K562 (cell line): Measurements from ENCODE around the gene NKAIN4. TPM values are rescaled to one million over a fixed set of nuclear protein-coding genes. Genes with fewer than 3 reads are reported as not detected.

ENCODE experiments used
- ATAC-seq: fragments of 200-7000 bp; cut with Tn5 transposase; 3 replicates; pipeline ENCODE4 v1.9.1; 2020; ENCODE audit warnings: moderate library complexity
- BruUV-seq: library from RNA; stranded (reverse); fragments of 400-500 nt; replicated peaks from 2 replicates; lab custom pipeline; 2021; lab: Mats Ljungman, UMichigan
- CTCF ChIA-PET: fragments of 300-600 bp; formaldehyde crosslinking; extraction: SDS; loops from one replicate; lab custom pipeline; 2021; ENCODE audit warnings: low intra/inter-chr PET ratio; lab: Yijun Ruan, JAX
- POLR2A ChIA-PET: fragments of 300-600, 350-650 bp; sonication (Branson Sonifier 250); formaldehyde crosslinking; extraction: SDS; loops from one replicate; lab custom pipeline; 2021; ENCODE audit warnings: antibody characterized with exemption, inconsistent platforms; lab: Yijun Ruan, JAX
- DNase-seq, 4 experiments: peaks; one replicate each; pipeline versions ENCODE4 v3.0.0 to v3.0.0-alpha.2; 2011 to 2018; ENCODE audit warnings: low spot score in 3 of 4, mixed read lengths in 3 of 4; ENCODE audit errors: extremely low read depth in 1 of 4
- FAIRE-seq: peaks from 2 replicates; lab custom pipeline; 2011; peaks lifted over from hg19 to GRCh38; lab: Jason Lieb, UNC
- H2AFZ ChIP-seq: 2 replicates; pipeline ENCODE4 v1.6.0; 2011; ENCODE audit warnings: low read depth, low read length, control low read depth, inconsistent platforms
- H3K27ac ChIP-seq: fragments of 200-600 bp; 3 replicates; pipeline ENCODE4 v1.8.0; 2011; ENCODE audit warnings: low read depth, mild to moderate bottlenecking, control low read depth, inconsistent platforms, low read length, moderate library complexity, mixed read lengths; ENCODE audit errors: extremely low read depth
- H3K27me3 ChIP-seq, 2 experiments: fragments of 300-600 bp in 1 of 2; 2 replicates in 1 of 2; 3 replicates in 1 of 2; pipeline versions ENCODE4 v1.6.0 to v1.8.0; 2011; ENCODE audit warnings: inconsistent platforms in 2 of 2, low read length in 2 of 2, mild to moderate bottlenecking in 1 of 2, mixed read lengths in 1 of 2, moderate library complexity in 1 of 2; ENCODE audit not compliant: control insufficient read depth in 2 of 2, insufficient read depth in 2 of 2
- H3K36me3 ChIP-seq: fragments of 300-600 bp; 3 replicates; pipeline ENCODE4 v1.8.0; 2011; ENCODE audit warnings: mild to moderate bottlenecking, low read length, inconsistent platforms; ENCODE audit not compliant: control insufficient read depth, insufficient read depth
- H3K4me1 ChIP-seq, 2 experiments: fragments of 200-600 bp in 1 of 2; replicated peaks in 1 of 2; 2 replicates in 1 of 2; 3 replicates in 1 of 2; pipeline versions ENCODE4 v1.5.1 to v1.8.0; 2011; ENCODE audit warnings: inconsistent platforms in 2 of 2, low read length in 2 of 2, mild to moderate bottlenecking in 1 of 2, mixed read lengths in 1 of 2, moderate library complexity in 1 of 2; ENCODE audit not compliant: control insufficient read depth in 2 of 2, insufficient read depth in 2 of 2
- H3K4me2 ChIP-seq: 2 replicates; pipeline ENCODE4 v1.6.1; 2011; ENCODE audit warnings: low read length, control low read depth, inconsistent platforms, mixed read lengths; ENCODE audit not compliant: insufficient read depth
- H3K4me3 ChIP-seq: fragments of 200-600 bp; sonication (generic), shearing (Covaris generic); 2 replicates; pipeline ENCODE4 v1.5.1; 2016; ENCODE audit warnings: control low read depth, inconsistent platforms
- H3K79me2 ChIP-seq: fragments of 200-600 bp; 3 replicates; pipeline ENCODE4 v1.8.0; 2011; ENCODE audit warnings: low read length, inconsistent platforms; ENCODE audit not compliant: control insufficient read depth, insufficient read depth
- H3K9ac ChIP-seq, 2 experiments: 2 replicates each; pipeline versions ENCODE4 v1.6.0 to v1.6.1; 2011; ENCODE audit warnings: low read depth in 2 of 2, low read length in 2 of 2, control low read depth in 1 of 2, inconsistent platforms in 1 of 2, mild to moderate bottlenecking in 1 of 2, mixed read lengths in 1 of 2; ENCODE audit not compliant: insufficient read depth in 1 of 2
- H3K9me1 ChIP-seq: one replicate; pipeline ENCODE4 v1.6.0; 2011; ENCODE audit warnings: inconsistent platforms, mild to moderate bottlenecking, low read length, moderate library complexity; ENCODE audit not compliant: control insufficient read depth, insufficient read depth
- H3K9me3 ChIP-seq: replicated peaks from 2 replicates; pipeline ENCODE4 v1.5.1; 2011; ENCODE audit warnings: low read depth, low read length, inconsistent platforms; ENCODE audit not compliant: control insufficient read depth, insufficient read depth
- H4K20me1 ChIP-seq: replicated peaks from 2 replicates; pipeline ENCODE4 v1.6.1; 2011; ENCODE audit warnings: low read length, inconsistent platforms, mixed read lengths; ENCODE audit not compliant: control insufficient read depth, insufficient read depth
- BRD4 ChIP-seq: fragments of 200-600 bp; sonication (generic); IDR thresholded peaks from 2 replicates; pipeline ENCODE4 v1.6.1; 2017; ENCODE audit warnings: inconsistent platforms
- CEBPB ChIP-seq: fragments of 450-650 bp; IDR thresholded peaks from 2 replicates; pipeline ENCODE4 v1.6.1; 2016; ENCODE audit warnings: missing genetic modification characterization, missing compliant biosample characterization
- CHCHD3 ChIP-seq: fragments of 250-450 bp; sonication (Bioruptor Pico); IDR thresholded peaks from 2 replicates; pipeline ENCODE4 v2.1.2; 2022; ENCODE audit warnings: mild to moderate bottlenecking
- CREM ChIP-seq: IDR thresholded peaks from 2 replicates; pipeline ENCODE4 v1.6.1; 2014; ENCODE audit warnings: antibody characterized with exemption, low read depth
- FOXK2 ChIP-seq, 2 experiments: fragments of 450-650 bp; IDR thresholded peaks in 1 of 2; conservative IDR thresholded peaks in 1 of 2; 2 replicates each; pipeline ENCODE4 v1.6.1; 2016; ENCODE audit warnings: low read depth in 2 of 2, mild to moderate bottlenecking in 1 of 2
- GABPB1 ChIP-seq: sonication (generic); formaldehyde crosslinking; IDR thresholded peaks from 2 replicates; pipeline ENCODE4 v1.8.0; 2022; ENCODE audit warnings: mild to moderate bottlenecking, missing genetic modification reagents
- KDM4B ChIP-seq, 2 experiments: fragments of 450-650 bp in 1 of 2; sonication (generic) in 1 of 2; IDR thresholded peaks; 2 replicates each; pipeline ENCODE4 v1.6.1; 2016 to 2017; ENCODE audit warnings: borderline replicate concordance in 2 of 2, antibody characterized with exemption in 1 of 2, low read depth in 1 of 2, mild to moderate bottlenecking in 1 of 2
- MIER1 ChIP-seq: fragments of 450-650 bp; IDR thresholded peaks from 2 replicates; pipeline ENCODE4 v1.6.1; 2016; ENCODE audit warnings: antibody characterized with exemption, mild to moderate bottlenecking, low read depth
- POLR2A ChIP-seq: fragments of 450-650 bp; conservative IDR thresholded peaks from 2 replicates; pipeline ENCODE4 v1.6.1; 2016
- POLR2G ChIP-seq: fragments of 200-400 bp; formaldehyde crosslinking; IDR thresholded peaks from 2 replicates; pipeline ENCODE4 v1.6.1; 2017; ENCODE audit warnings: low read depth, mild to moderate bottlenecking, antibody characterized with exemption, low read length, moderate library complexity
- POLR2H ChIP-seq: IDR thresholded peaks from 2 replicates; pipeline ENCODE4 v1.6.1; 2016; ENCODE audit warnings: missing genetic modification characterization, low read depth, mild to moderate bottlenecking, control low read depth, missing compliant biosample characterization, moderate library complexity
- PRMT5 ChIP-seq: sonication (generic); formaldehyde crosslinking; IDR thresholded peaks from 2 replicates; pipeline ENCODE4 v1.5.0; 2020; ENCODE audit warnings: missing genetic modification reagents
- RAD21 ChIP-seq, 2 experiments: fragments of 250-450 bp in 1 of 2; fragments of 450-650 bp in 1 of 2; sonication (Bioruptor Pico) in 1 of 2; formaldehyde crosslinking in 1 of 2; IDR thresholded peaks in 1 of 2; conservative IDR thresholded peaks in 1 of 2; 2 replicates each; pipeline versions ENCODE4 v1.4.0 to v1.8.0; 2020 to 2022; ENCODE audit warnings: mild to moderate bottlenecking in 2 of 2, moderate library complexity in 1 of 2
- SMARCE1 ChIP-seq: fragments of 450-650 bp; IDR thresholded peaks from 2 replicates; pipeline ENCODE4 v1.7.1; 2016; ENCODE audit warnings: mild to moderate bottlenecking
- SNIP1 ChIP-seq: fragments of 450-650 bp; IDR thresholded peaks from 2 replicates; pipeline ENCODE4 v1.7.1; 2017; ENCODE audit warnings: low read depth, mild to moderate bottlenecking
- ZNF165 ChIP-seq: fragments of 250-450 bp; sonication (Bioruptor Pico); IDR thresholded peaks from 2 replicates; pipeline ENCODE4 v1.4.0; 2020; ENCODE audit warnings: borderline replicate concordance
- WGBS: fragments of 100-300 bp; shearing (Covaris generic); methylation state at CpG from one replicate; pipeline ENCODE4 v1.1.6; 2016; ENCODE audit warnings: low coverage, mixed read lengths; ENCODE audit not compliant: insufficient coverage; ENCODE audit errors: missing lambda C conversion rate; 5-methylcytosine and 5-hydroxymethylcytosine counted together
- in situ Hi-C: fragments of 300-500 bp; cut with MboI; formaldehyde crosslinking; loops from 4 replicates; pipeline ENCODE4 v1.15.0; 2018; ENCODE audit warnings: inconsistent platforms, mixed read lengths
- intact Hi-C: fragments of 100-400 bp; cut with micrococcal nuclease; formaldehyde crosslinking; loops from 2 replicates; pipeline ENCODE4 v1.14.2; 2022
- polyA plus RNA-seq, 8 experiments: library from polyadenylated mRNA; depleted of rRNA in 4 of 8; stranded (reverse) in 5 of 8; unstranded in 3 of 8; fragments of >200 nt; fragmentation: Nextera tagmentation in 2 of 8; fragmentation: Illumina TruSeq in 1 of 8; extraction: Ambion mirVana in 2 of 8; extraction: Trizol in 1 of 8; gene quantifications; 2 replicates each; pipeline versions ENCODE4 v1.2.1 to v1.2.3, GENCODE V29; 2011 to 2014; ENCODE audit warnings: inconsistent platforms in 1 of 8, missing spikeins in 1 of 8
- total RNA-seq, 7 experiments: library from RNA; depleted of rRNA in 6 of 7; stranded (reverse); fragments of >200 nt in 6 of 7; fragmentation: Illumina TruSeq in 2 of 7; extraction: Trizol in 2 of 7; gene quantifications; 2 replicates each; pipeline versions ENCODE4 v1.2.1 to v1.2.3, GENCODE V29; 2011 to 2021; ENCODE audit warnings: low replicate concordance in 1 of 7
- TF ChIP-seq, protein P1 (sequence below): sonication (generic); formaldehyde crosslinking; IDR thresholded peaks from 2 replicates; pipeline ENCODE4 v1.8.0; 2022; ENCODE audit warnings: missing genetic modification reagents, mild to moderate bottlenecking, borderline replicate concordance
- TF ChIP-seq, protein P2 (sequence below): fragments of 450-650 bp; formaldehyde crosslinking; IDR thresholded peaks from 2 replicates; pipeline ENCODE4 v1.4.0; 2020; ENCODE audit warnings: mild to moderate bottlenecking, moderate library complexity

The NKAIN4 gene
- total and polyA plus RNA-seq, 9 of the 15 experiments (the other 6 are each of a cell fraction or from before 2014, with no cell fraction given) = not detected

DNA sequence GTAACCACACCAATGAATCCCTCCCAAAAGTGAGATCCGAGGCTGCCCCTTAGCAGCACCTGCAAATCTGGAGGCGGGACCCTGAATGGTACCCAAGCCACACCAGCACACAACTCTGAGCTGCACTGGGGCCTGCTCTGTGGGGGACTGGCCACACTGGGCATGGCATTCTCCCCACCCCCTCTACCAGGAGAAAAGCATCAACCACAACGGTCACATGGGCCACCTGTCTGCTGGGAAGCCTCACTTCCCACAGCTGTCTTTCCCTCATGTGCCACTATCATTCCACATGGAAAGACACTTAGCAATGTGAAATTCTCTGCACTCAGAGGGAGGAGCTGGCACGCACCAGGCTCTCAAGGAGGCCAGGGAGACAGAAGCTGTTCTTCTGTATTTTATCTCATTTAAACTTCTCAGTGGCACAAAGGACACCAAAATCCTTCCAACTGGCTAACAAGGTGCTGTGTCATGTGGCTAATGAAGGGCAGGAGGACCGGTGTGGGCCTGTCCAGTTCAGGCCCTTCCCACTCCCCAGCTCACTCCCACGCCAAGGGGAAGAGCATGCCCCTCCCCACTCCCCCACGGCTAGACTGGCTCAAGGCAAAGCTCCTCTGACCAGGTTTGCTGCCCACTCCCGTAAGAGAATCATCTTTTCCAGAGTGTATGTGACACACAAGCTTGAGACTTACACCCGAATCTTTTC lies 57.3 kb downstream of the NKAIN4 start (continued):
- TF ChIP-seq POLR2G = 0 out of 2 replicates have a peak, but pooled peaks have one; percentile 17
- no peak for TF ChIP-seq CHCHD3 (CRISPR knock-in tag)
- TF ChIP-seq, protein P1, sequence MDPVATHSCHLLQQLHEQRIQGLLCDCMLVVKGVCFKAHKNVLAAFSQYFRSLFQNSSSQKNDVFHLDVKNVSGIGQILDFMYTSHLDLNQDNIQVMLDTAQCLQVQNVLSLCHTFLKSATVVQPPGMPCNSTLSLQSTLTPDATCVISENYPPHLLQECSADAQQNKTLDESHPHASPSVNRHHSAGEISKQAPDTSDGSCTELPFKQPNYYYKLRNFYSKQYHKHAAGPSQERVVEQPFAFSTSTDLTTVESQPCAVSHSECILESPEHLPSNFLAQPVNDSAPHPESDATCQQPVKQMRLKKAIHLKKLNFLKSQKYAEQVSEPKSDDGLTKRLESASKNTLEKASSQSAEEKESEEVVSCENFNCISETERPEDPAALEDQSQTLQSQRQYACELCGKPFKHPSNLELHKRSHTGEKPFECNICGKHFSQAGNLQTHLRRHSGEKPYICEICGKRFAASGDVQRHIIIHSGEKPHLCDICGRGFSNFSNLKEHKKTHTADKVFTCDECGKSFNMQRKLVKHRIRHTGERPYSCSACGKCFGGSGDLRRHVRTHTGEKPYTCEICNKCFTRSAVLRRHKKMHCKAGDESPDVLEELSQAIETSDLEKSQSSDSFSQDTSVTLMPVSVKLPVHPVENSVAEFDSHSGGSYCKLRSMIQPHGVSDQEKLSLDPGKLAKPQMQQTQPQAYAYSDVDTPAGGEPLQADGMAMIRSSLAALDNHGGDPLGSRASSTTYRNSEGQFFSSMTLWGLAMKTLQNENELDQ (CRISPR knock-in tag) = no peak

DNA sequence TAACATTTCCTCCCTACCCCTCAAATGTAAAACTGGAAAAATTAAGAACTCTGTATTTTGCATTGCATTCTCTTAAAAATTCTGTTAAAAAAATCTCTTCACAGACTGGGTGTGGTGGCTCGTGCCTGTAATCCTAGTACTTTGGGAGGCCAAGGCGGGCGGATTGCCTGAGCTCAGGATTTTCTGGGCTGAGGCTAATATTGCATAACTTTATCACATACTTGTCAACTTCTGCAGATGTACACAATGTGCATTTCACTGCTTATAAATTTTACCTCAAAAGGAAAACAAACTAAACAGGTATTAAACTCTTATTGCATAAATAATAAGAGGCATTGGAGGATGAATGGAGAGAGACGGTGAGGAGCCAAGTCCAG lies 59.5 kb downstream of the NKAIN4 start:
- no peak overlapping the region for H3K4me3 ChIP-seq
- DNase-seq = no peak
- no peak for ATAC-seq
- no peaks in the 10 kb centered on the region for H3K27me3 ChIP-seq
- H3K9ac ChIP-seq = no peak overlapping the region
- H4K20me1 ChIP-seq = peaks cover 52% of the 10 kb centered on the region
- H3K27ac ChIP-seq = no peak overlapping the region
- peaks cover 5% of the 10 kb centered on the region for H3K9me1 ChIP-seq
- H3K9me3 ChIP-seq = no peaks in the 10 kb centered on the region
- intact Hi-C loops = no loop called here
- CTCF ChIA-PET = no interaction called here
- in situ Hi-C loops = no loop called here
- FAIRE-seq = no peak
- H2AFZ ChIP-seq = no peak overlapping the region
- H3K4me1 ChIP-seq = peaks cover 8 to 15% of the 10 kb centered on the region in 2 experiments; a peak in 4 of 5 replicates
- POLR2A ChIA-PET = interaction anchor here (1.0 to 1.5 kb wide), 2 partner anchors 7 to 9 kb away, joined by 3 to 4 read pairs; no protein-coding TSS in a partner anchor
- BruUV-seq = no TSS peak
- peaks cover 49% of the 10 kb centered on the region for H3K36me3 ChIP-seq
- H3K79me2 ChIP-seq = peaks cover 40% of the 10 kb centered on the region
- no peak overlapping the region for H3K4me2 ChIP-seq
- WGBS = 84% methylated on average over 4 of the region's 4 CpGs
- TF ChIP-seq BRD4 (no peak), POLR2H (tag) (no peak), FOXK2 (conservative IDR thresholded peaks at IDR 0.05 in 1 of 2, IDR thresholded peaks at IDR 0.05 in 1 of 2; ENCODE audit: low read depth in 2 of 2) (no peak), MIER1 (no peak), CREM (no peak), CEBPB (0 out of 2 replicates have a peak, but pooled peaks have one; percentile 26), ZNF165 (no peak), GABPB1 (CRISPR knock-in tag) (no peak), PRMT5 (CRISPR knock-in tag) (no peak), SMARCE1 (no peak), KDM4B (IDR thresholded peaks at IDR 0.05; ENCODE audit: borderline replicate concordance in 2 of 2, low read depth in 1 of 2) (no peak), POLR2A (0 out of 2 replicates have a peak, but pooled peaks have one; percentile 20), RAD21 (CRISPR knock-in tag; conservative IDR thresholded peaks at IDR 0.05 in 1 of 2, IDR thresholded peaks at IDR 0.05 in 1 of 2) (no peak), SNIP1 (no peak)
- TF ChIP-seq, protein P2, sequence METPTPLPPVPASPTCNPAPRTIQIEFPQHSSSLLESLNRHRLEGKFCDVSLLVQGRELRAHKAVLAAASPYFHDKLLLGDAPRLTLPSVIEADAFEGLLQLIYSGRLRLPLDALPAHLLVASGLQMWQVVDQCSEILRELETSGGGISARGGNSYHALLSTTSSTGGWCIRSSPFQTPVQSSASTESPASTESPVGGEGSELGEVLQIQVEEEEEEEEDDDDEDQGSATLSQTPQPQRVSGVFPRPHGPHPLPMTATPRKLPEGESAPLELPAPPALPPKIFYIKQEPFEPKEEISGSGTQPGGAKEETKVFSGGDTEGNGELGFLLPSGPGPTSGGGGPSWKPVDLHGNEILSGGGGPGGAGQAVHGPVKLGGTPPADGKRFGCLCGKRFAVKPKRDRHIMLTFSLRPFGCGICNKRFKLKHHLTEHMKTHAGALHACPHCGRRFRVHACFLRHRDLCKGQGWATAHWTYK (CRISPR knock-in tag) = no peak
